Endothelial cell of umbilical vein (primary cell): ENCODE measurements around the gene PRUNE2.

Source experiments
- EZH2 ChIP-seq: IDR thresholded peaks from 2 replicates; pipeline ENCODE4 v1.6.1; 2012; ENCODE audit warnings: borderline replicate concordance, low read depth, mild to moderate bottlenecking, moderate library complexity, low read length, inconsistent platforms; ENCODE audit not compliant: severe bottlenecking
- POLR2A ChIP-seq: IDR thresholded peaks from 2 replicates; pipeline ENCODE4 v1.6.1; 2012; ENCODE audit warnings: low read depth, mild to moderate bottlenecking, control low read depth, low read length
- POLR2AphosphoS5 ChIP-seq: IDR thresholded peaks from 2 replicates; pipeline ENCODE4 v1.6.1; 2012; ENCODE audit warnings: low read depth, mild to moderate bottlenecking, control low read depth, low read length, moderate library complexity; ENCODE audit not compliant: insufficient read depth

- TF ChIP-seq POLR2AphosphoS5 (no peak), EZH2 (no peak), POLR2A (no peak)
Observed at GRCh38 chr9:76570826-76571225, 335.1 kb downstream of the PRUNE2 start.
